Measurements from ENCODE around the gene TSPAN18.

The TSPAN18 gene, protein sequence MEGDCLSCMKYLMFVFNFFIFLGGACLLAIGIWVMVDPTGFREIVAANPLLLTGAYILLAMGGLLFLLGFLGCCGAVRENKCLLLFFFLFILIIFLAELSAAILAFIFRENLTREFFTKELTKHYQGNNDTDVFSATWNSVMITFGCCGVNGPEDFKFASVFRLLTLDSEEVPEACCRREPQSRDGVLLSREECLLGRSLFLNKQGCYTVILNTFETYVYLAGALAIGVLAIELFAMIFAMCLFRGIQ

DNA sequence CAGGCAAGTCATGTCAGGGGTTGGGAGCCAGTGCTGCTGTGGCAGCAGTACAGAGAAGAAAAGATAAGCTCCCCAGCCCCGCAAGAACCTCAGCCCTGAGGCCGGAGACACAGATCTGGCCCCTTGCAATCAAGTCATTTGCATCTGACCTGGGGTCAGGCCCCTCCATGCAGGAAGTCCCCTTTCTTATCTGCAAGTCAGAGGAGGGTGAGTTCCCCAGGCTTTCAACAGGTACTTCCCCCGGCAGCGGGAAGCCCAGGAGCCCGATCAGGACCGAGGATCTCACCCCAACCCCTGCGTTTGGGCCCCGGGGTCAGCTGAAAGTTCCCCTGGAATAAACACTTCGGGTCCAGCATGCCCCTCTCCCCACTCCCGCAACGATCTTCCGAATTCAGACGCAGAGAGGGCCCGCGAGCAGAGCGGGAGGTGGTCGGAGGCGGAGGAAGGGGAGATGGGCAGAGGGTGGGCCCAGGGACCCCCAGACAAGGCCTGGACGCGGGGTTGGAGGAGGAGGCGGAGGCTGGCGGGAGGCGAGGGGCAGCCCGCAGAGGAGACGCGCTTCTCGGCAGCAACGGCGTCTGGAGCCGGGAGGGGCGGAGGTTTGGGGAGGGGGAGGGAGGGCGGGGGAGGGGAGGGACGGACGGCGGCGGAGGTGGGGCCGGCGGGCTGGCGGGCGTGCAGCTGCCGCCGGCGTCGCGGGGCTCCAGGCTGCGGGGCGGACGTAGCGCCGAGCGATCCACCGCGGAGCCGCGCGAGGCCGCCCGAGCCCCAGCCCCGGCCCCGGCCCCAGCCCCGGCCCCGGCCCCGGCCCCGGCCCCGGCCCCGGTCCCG, at the start of gene TSPAN18:
TSPAN18 (plus strand) TSS at position 680 of the 831 bp plus-strand sequence. CDS start 179,455 bp downstream, outside the sequence.
- H3K36me3 Mint-ChIP-seq, result no peaks in the 10 kb centered on the region
- peaks cover 19 to 34% of the 10 kb centered on the region in 2 donors for H3K27me3 Mint-ChIP-seq
- H3K27ac Mint-ChIP-seq, result peak within 1 kb of the TSS; percentile 94
- H3K4me3 Mint-ChIP-seq, result peak within 1 kb of the TSS; percentile 86
- peaks cover 17 to 24% of the 10 kb centered on the region in 2 donors for H3K4me1 Mint-ChIP-seq
- no peaks in the 10 kb centered on the region for H3K9me3 Mint-ChIP-seq
- peak; percentile 43 for DNase-seq
- peak; percentile 76 to 78 for ATAC-seq (replicated peaks)

DNA sequence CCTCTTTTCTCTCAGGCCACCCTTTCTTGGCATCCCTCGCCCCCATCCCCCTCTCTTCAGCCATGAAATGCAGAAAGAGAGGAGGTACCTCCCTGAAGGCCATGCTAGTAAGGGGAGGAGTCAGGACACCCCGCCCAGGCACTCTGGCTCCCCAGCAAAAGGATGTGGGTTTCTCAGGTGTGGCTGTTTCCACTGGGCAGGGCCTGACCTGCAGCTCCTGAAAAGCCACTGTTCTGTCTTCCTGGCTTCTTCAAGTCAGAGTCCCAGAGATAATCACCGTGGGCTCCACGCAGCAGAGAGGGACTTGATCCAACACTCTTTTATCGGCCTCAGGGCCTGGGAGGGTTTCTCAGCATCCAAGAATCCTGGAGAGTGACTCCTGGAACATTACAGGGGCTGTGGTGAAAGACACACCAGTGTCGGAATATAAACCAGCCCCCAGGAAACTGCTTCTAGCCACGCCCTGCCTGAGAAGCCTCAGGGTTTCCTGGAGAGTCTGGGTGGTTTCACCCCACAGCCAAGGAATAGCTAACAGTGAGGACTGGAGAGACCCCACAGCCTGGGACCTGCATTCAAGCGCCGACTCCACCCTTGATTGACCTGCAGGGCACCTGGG, 45.7 kb upstream of the TSPAN18 start:
- DNase-seq (no peak), ATAC-seq (replicated peaks) (no peak)
- no peaks in the 10 kb centered on the region for H3K36me3 Mint-ChIP-seq
- no peak overlapping the region for H3K4me3 Mint-ChIP-seq
- peaks cover 12 to 28% of the 10 kb centered on the region in 2 donors for H3K27me3 Mint-ChIP-seq
- peaks cover 0 to 2% of the 10 kb centered on the region in 2 donors for H3K4me1 Mint-ChIP-seq
- H3K9me3 Mint-ChIP-seq, result no peaks in the 10 kb centered on the region
- H3K27ac Mint-ChIP-seq, result no peak overlapping the region

DNA sequence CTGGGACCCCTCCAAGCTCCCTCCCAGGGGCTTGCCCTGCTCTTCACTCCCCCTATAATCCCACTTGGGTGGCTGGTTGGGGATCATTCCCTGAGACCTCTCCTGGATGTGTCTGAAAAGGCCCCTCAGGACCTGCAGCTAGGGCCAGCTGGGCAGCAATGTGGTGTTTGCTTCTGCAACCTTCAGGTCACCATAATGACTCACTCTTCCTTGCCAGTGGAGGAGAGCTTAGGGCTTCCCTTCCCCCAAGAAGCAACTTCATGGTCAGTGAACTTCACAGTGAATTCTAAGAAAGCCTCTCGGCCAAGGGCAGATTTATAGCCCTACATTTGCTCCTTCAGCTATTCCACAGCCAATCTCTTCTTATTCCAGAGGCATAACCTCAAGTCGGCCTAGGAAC, 45.1 kb upstream of the TSPAN18 start:
- Mint-ChIP-seq H3K4me1 (peaks cover 0 to 4% of the 10 kb centered on the region in 2 donors), H3K36me3 (no peaks in the 10 kb centered on the region), H3K27me3 (peaks cover 12 to 28% of the 10 kb centered on the region in 2 donors), H3K4me3 (no peak overlapping the region), H3K9me3 (no peaks in the 10 kb centered on the region), H3K27ac (peak overlapping the region; percentile 48)
- ATAC-seq (replicated peaks) (no peak), DNase-seq (no peak)

DNA sequence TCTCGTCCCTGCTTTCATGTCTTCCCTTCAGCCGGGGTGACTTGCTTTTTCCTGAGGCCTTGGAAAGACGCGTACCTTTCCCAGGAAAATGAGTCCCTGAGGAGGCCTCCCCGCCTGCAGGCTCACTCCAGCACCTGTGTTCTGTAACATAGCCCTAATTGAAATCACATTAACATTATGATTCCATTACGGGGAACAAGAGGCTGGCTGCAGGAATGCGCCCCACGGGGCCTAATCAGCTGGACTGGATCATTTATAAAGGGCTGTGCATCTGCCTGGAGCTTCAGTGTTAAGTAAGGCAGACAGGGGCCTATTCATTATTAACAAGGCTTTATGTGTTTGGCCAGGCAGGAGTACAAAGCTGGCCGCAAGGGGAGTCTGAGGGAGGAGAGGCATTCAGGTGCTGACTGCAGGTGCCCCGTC, 41.9 kb upstream of the TSPAN18 start:
- H3K4me1 Mint-ChIP-seq, result peaks cover 15 to 20% of the 10 kb centered on the region in 2 donors
- DNase-seq (no peak), ATAC-seq (replicated peaks) (no peak)
- no peaks in the 10 kb centered on the region for H3K9me3 Mint-ChIP-seq
- H3K27me3 Mint-ChIP-seq, result peaks cover 18 to 38% of the 10 kb centered on the region in 2 donors
- no peak overlapping the region for H3K27ac Mint-ChIP-seq
- no peaks in the 10 kb centered on the region for H3K36me3 Mint-ChIP-seq
- H3K4me3 Mint-ChIP-seq, result no peak overlapping the region

DNA sequence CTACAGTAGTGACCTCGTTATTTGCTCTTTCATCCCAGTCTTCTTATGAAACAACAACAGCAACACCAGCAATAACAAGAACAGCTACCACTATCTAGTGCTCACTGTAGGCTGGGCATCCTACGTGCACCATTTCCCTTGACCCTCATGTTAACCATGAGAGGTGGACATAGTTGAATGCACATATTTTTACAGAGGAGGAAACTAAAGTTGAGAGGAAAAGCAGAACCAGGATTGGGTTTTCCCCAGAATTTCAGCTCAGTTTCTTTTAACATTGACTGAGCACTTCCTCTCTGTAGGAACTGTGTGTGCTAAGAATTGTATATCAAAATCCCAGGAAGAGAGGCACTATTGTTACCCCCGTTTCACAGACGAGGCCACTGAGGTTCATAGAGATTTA, 39.4 kb upstream of the TSPAN18 start:
- Mint-ChIP-seq H3K27ac (no peak overlapping the region), H3K4me1 (peaks cover 15 to 20% of the 10 kb centered on the region in 2 donors), H3K9me3 (no peaks in the 10 kb centered on the region), H3K36me3 (no peaks in the 10 kb centered on the region), H3K27me3 (peaks cover 16 to 28% of the 10 kb centered on the region in 2 donors), H3K4me3 (no peak overlapping the region)
- ATAC-seq (replicated peaks) (peak; percentile 86 to 92), DNase-seq (peak; percentile 6)

DNA sequence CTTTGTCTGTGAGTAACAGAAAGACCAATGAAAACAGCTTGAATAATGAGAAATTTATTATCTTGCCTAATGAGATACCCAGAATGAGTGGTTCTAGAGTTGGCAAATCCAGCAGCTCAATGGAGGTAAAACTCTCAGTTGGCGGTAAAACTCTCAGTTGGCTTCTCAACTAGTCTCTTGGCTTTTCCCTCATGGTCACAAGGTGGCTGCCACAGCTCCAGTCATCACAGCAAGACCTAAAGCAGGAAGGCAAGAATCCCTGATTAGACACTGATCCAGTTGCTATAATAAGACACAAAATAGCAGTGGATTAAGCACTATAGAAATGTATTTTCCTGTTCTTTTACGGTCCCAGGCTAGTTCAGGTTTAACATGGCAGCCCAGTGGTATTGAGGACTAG, 37.5 kb upstream of the TSPAN18 start:
- Mint-ChIP-seq H3K4me3 (no peak overlapping the region), H3K9me3 (no peaks in the 10 kb centered on the region), H3K27ac (no peak overlapping the region), H3K36me3 (no peaks in the 10 kb centered on the region), H3K4me1 (peaks cover 16 to 20% of the 10 kb centered on the region in 2 donors), H3K27me3 (peaks cover 14 to 20% of the 10 kb centered on the region in 2 donors)
- DNase-seq (no peak), ATAC-seq (replicated peaks) (no peak)

DNA sequence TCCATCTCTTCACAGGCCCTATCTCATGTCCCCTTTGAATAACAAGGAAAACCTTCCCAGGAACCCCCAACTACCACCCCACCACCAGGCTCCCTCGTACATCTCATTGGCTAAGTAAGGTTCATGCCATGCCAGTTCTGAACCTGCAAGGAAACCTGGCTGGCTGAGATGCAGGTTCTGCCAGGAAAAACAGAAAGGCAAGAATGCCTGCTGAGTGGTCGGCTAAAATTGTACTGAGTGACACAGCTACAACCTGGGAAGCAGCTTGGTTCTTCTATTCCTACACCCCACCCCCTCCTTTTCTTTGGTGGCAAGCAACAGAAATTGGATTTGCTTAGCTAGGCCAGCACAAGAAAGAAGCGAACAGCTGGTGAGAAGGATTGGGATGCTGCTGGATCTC, 36.1 kb upstream of the TSPAN18 start:
- H3K4me3 Mint-ChIP-seq, result no peak overlapping the region
- peaks cover 14 to 20% of the 10 kb centered on the region in 2 donors for H3K27me3 Mint-ChIP-seq
- ATAC-seq (replicated peaks), result no peak
- no peak overlapping the region for H3K27ac Mint-ChIP-seq
- H3K4me1 Mint-ChIP-seq, result peaks cover 19 to 20% of the 10 kb centered on the region in 2 donors
- DNase-seq, result no peak
- no peaks in the 10 kb centered on the region for H3K9me3 Mint-ChIP-seq
- no peaks in the 10 kb centered on the region for H3K36me3 Mint-ChIP-seq

DNA sequence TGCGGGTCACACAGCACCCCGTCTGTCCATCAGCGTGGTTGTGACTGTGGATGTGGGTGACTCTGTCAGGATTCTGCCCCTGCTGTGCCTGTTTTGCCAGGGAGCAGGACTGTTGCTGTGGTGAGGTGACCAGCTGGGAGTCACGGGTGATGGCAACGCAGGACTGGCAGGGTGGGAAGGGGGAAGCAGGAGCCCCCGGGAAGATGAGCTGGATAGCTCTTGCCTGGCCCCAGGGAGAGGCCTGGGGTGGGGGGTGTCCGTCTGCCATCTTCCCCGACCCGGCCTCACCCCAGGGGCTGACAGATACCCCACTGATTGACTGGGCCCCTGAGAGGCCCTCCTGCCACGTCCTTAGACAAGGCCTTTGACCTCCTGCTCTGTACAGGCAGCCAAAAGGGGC, 34.3 kb upstream of the TSPAN18 start:
- H3K27ac Mint-ChIP-seq, result no peak overlapping the region

DNA sequence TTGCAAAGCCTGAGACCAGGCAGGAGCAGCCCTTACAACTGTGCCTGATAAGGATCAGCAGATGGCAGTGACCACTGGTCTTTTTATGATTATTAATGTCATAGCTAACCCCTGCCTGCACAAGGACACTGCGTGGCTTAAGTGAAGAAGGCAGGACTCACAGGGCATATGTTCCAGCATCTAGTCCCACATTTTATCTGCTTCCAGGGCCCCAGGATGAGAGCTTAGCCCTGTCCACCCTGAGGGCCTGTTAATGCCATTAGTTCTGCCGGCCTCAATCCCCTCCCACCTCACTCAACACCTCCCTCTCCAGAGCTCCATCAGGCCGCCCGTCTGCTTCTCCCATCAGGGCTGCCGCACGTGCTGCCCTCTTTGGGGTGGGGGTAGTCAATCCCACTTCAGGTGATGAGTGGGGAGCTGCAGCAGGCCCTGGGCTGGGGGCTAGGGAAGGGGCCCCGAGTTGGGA, 33.1 kb upstream of the TSPAN18 start:
- H3K36me3 Mint-ChIP-seq, result no peaks in the 10 kb centered on the region
- no peak overlapping the region for H3K27ac Mint-ChIP-seq
- peaks cover 2 to 3% of the 10 kb centered on the region in 2 donors for H3K4me1 Mint-ChIP-seq
- H3K4me3 Mint-ChIP-seq, result no peak overlapping the region
- DNase-seq (no peak), ATAC-seq (replicated peaks) (no peak)
- H3K27me3 Mint-ChIP-seq, result peaks cover 5 to 6% of the 10 kb centered on the region in 2 donors
- no peaks in the 10 kb centered on the region for H3K9me3 Mint-ChIP-seq

More for the DNA sequence above, 34.3 kb upstream of the TSPAN18 start:
- DNase-seq (no peak), ATAC-seq (replicated peaks) (no peak)
- Mint-ChIP-seq H3K4me3 (no peak overlapping the region), H3K9me3 (no peaks in the 10 kb centered on the region), H3K4me1 (peaks cover 11 to 15% of the 10 kb centered on the region in 2 donors), H3K27me3 (peaks cover 14 to 17% of the 10 kb centered on the region in 2 donors), H3K36me3 (no peaks in the 10 kb centered on the region)

DNA sequence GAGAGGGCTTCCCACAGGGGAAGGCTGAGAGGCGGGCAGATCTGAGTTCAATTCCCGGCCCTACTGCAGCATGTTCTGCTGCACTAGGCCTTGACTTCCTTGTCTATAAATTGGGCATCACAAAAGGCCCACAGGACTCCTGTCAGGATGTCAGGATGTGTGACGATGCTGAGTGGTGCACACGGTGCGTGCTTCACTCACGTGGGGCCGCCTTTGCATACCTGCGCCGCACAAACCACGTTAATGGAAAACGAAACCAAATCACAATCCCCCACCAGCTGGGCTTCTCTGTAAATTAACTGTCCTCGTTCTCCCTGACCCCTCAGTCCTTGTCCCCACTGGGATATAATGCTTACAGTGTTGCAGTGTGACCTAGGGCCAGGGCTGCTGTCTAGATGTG, 32.3 kb upstream of the TSPAN18 start:
- Mint-ChIP-seq H3K4me1 (peaks cover 0 to 3% of the 10 kb centered on the region in 2 donors), H3K4me3 (no peak overlapping the region), H3K27me3 (peaks cover 7 to 11% of the 10 kb centered on the region in 2 donors), H3K9me3 (no peaks in the 10 kb centered on the region), H3K36me3 (no peaks in the 10 kb centered on the region), H3K27ac (no peak overlapping the region)
- DNase-seq (no peak), ATAC-seq (replicated peaks) (no peak)

DNA sequence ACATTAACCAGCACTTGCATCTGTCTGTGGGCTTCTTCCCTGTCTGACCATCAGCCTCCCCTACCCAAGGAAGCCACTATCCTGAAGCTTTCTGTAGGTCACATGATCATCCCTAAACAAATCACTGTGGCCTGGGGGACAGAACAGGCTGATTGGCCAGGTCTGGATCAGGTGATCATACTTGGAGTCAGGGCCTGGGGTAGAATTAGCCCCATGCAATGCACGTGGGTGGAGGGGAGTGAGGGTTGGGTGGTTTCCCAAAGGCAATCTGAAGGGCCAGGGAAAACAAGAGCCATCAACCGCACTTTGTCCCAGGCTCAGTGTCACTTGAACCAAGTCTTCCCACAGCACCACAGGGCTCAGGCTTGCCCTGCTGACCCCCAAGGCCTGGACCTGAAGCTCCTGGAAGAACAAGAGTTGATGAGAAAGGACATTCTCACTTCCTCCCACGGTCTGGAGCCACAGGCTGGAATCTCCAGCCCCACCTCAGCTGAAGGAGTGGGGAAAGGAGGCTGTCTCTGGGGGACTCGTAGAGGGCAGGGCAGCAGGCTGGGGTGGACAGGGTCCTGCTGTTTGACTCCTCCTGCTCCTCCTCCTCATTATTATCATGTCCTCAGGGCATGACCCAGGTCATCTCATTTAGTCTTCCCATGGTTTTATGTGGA, 31.5 kb upstream of the TSPAN18 start:
- ATAC-seq (replicated peaks), result no peak
- no peaks in the 10 kb centered on the region for H3K9me3 Mint-ChIP-seq
- peaks cover 16 to 20% of the 10 kb centered on the region in 2 donors for H3K27me3 Mint-ChIP-seq
- no peak overlapping the region for H3K27ac Mint-ChIP-seq
- no peaks in the 10 kb centered on the region for H3K36me3 Mint-ChIP-seq
- H3K4me1 Mint-ChIP-seq, result peaks cover 0 to 3% of the 10 kb centered on the region in 2 donors
- no peak overlapping the region for H3K4me3 Mint-ChIP-seq
- DNase-seq, result no peak

DNA sequence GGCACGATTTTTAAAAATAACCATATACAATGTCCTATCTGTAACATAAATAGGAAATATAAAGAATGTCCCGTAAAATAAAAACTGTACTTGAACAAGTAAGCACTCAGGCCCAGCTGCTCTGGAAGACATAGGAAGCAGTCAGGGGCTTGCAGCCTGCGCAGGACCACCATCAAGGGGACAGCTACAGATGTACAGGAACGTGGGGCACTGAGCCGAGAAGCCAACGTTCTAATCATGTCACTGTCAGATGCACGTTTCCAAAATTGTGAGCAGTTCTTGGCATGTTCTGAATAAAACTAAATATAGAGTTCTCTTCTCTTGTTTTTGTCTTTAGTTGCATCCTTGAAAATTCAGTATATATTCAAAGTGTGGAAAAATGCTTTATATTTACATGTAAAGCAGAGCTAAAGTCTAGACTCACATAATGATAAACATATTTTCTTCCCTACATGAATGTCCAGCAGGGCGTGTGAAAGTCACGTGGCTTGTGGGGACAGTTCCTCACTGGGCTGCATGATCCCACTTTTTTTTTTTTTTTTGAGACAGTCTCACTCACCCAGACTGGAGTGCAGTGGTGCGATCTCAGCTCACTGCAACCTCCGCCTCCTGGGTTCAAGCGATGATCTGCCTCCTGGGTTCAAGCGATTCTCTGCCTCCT, 28.4 kb upstream of the TSPAN18 start:
- H3K27ac Mint-ChIP-seq, result no peak overlapping the region
- ATAC-seq (replicated peaks) (no peak), DNase-seq (no peak)
- peaks cover 0 to 3% of the 10 kb centered on the region in 2 donors for H3K4me1 Mint-ChIP-seq
- H3K27me3 Mint-ChIP-seq, result peaks cover 38 to 41% of the 10 kb centered on the region in 2 donors
- H3K9me3 Mint-ChIP-seq, result no peaks in the 10 kb centered on the region
- H3K36me3 Mint-ChIP-seq, result no peaks in the 10 kb centered on the region
- H3K4me3 Mint-ChIP-seq, result no peak overlapping the region

DNA sequence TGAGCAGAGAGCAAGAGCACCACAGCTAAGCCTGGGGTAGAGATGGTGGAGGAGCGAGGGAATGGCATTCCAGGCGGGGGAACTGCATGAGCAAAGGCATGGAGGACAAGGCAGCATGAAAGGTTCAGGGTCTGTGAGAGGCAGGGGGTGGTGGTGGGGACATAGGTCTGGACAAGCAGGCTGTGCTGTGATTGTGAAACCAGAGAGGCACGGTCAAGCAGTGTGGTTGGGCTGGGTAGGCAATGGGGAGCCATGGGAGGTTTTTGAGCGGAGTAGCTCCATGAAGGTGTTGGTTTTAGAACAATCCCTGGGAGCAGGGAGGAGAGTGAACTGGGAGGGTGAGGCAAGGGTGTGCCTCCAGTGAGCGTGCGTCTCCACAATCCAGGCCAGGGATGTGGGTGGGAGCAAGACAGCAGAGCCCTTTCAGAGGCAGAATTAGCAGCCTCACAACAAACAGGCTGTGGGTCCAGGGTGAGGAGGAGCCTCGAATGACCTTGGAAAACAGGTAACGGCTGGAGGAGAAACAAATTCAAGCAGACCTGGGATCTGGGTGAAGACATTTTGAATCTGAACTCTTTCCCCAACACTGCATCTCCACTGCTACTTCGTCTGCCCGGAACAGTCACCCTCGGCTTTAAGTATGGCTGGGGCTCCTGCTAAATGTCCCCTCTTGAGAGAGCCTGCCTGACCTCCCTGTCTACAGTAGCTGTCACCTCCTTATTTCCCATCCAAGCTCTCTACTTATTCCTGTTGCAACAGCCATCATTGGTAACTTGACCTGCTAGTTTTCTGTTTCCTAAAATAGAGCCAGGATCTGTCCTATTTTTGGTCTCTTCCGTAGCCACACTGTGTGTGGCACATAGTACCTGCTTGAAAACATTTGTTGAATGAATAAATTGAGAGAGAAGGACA, 27.0 kb upstream of the TSPAN18 start:
- no peaks in the 10 kb centered on the region for H3K4me1 Mint-ChIP-seq
- DNase-seq (no peak), ATAC-seq (replicated peaks) (no peak)
- H3K9me3 Mint-ChIP-seq, result peaks cover 0 to 3% of the 10 kb centered on the region in 2 donors
- peaks cover 38 to 42% of the 10 kb centered on the region in 2 donors for H3K27me3 Mint-ChIP-seq
- no peaks in the 10 kb centered on the region for H3K36me3 Mint-ChIP-seq
- no peak overlapping the region for H3K27ac Mint-ChIP-seq
- no peak overlapping the region for H3K4me3 Mint-ChIP-seq
